GM19397 (cell line): ENCODE results near the gene OR5K1.

Experiments used
- ATAC-seq: cut with Tn5 transposase; IDR thresholded peaks from one replicate; pipeline ENCODE4 v1.9.1; 2021; ENCODE audit warnings: mild to moderate bottlenecking, moderate library complexity; ENCODE audit not compliant: unreplicated experiment

Gene OR5K1

DNA sequence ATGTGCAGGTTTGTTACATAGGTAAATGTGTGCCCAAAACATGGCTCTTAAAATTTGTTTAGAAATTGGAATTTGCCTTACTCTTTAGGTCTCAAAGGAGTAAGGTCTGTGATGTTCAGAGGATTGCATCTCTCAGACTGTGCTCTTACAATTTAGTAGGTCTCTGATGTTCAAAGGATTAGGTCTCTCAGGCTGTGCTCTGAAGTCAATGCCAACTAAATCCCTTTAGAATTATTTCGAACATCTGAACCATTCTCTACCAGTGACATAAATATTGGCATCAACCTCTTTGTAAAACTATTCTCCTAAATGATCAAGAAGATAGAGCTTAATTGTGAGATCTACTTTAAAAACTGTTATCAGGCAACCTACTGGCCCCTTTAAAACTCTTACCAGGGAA is at the start of gene OR5K1:
OR5K1 (plus strand) TSS at position 301 of the 400 bp plus-strand sequence. CDS start 6,376 bp downstream, outside the sequence.
- no peak for ATAC-seq

DNA sequence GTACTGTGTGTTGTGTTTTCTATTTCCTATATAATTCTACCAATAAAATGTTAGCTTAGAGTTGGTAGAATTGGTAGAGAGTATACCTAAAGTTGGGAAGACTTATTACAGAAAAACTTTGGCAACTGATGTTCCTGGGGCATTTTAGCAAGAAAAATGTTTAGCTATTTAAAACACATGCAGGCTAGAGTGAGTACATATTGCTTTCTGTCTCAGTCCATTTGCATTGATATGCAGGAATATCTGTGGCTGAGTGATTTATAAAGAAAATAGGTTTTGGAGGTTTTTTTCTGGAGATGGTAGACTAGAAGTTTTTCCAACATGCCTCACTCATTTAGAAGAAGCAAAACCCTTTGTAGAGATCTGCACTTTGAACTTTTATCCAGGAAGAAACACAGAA is 30.4 kb upstream of the OR5K1 start:
- no peak for ATAC-seq

DNA sequence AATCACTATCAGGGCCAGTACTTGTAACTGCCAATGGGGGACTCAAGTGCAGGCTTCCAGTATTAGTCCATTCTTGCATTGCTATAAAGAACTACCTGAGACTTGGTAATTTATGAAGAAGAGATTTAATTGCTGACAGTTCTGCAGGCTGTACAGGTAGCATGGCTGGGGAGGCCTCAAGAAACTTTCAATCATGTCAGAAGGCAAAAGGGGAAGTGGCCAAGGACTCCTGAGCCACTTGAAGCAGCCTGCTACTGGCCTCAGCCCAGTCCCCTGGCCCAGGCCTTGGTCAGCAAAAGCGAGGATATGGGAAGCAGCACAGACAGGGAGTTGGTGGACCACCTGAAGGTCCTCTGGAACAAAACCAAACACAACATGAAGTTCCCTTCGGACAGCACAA is 29.2 kb upstream of the OR5K1 start:
- ATAC-seq, result no peak

DNA sequence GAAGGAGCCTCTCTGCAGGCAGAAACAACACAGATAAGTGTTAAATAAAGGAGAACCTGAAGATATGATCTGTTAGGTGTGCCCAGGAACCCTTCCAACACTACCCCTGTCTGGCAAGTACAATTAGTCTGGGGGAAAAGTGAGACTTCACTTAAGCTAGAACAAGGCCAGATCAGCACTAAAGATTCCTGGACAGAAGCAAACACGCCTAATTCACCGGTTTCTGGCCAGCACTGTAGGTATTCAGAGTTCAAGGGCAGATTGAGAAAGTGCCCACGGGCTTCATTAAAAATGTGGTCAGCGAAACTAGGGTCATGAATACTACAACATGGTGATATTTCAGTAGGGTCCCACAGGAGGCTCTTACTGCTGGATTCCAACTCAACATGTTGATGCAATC is 28.6 kb upstream of the OR5K1 start:
- no peak for ATAC-seq

DNA sequence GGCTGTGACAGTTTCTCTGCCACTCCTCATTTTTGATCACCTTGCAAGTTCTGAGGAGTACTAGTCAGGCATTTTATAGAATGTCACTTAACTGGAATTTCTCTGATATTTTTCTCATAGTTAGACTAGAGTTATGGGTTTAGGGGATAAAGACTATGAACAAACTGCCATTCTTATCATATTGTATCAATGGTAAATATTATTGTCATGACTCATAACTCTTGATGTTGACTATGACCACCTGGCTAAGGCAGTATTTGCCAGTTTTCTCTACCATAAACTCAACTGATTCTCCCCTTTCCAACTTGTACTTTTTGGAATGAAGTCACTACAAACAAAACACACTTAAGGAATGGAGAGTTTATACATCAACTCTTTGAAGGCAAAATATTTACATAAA is 22.7 kb upstream of the OR5K1 start:
- no peak for ATAC-seq

DNA sequence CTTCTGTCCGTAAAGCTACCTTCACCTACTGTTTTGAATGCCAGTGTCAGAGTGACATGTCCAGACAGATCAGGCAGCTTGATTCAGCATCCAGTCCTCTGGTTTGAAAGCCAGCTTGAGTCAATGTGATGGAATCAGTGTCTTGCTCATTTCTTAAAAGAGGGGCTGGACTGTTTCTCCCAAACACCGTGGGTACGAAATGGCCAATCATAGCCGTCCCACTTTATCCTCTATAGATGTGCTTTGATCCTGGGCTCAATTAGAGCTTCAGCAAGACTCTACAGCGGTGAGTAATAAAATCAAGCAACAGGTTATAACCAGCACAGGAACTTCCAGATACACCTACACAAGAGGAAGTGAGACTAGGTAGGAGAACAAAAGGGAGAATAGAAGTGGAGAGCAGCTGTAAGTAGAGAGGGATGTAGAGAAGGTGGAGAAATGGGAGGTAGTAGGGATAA is 17.0 kb upstream of the OR5K1 start:
- no peak for ATAC-seq

DNA sequence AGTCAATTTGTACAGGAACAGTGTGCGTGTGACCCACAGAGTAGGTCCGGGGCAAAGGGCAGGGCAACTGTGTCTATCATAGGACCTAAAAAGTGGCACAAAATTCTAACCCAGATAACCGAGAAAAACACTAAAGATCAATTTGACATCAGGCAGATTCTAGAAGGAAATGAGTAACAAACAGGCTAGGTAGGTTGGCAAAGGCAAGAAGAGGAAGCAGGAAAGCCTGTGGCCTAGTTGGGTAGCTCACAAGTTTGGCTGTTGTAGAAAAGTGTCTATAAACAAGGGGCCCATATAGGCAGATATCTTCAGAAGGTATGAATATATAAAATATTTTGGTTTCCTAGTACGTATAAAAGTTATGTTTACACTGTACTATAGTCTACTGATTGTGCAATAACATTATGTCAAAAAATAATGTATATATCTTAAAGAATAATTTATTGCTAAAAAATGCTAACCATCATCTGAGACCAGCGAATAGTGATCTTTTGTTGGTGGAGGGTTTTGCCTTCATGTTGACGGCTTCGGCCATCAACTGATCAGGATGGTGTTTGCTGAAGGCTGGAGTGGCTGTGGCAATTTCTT is 13.3 kb upstream of the OR5K1 start:
- no peak for ATAC-seq

DNA sequence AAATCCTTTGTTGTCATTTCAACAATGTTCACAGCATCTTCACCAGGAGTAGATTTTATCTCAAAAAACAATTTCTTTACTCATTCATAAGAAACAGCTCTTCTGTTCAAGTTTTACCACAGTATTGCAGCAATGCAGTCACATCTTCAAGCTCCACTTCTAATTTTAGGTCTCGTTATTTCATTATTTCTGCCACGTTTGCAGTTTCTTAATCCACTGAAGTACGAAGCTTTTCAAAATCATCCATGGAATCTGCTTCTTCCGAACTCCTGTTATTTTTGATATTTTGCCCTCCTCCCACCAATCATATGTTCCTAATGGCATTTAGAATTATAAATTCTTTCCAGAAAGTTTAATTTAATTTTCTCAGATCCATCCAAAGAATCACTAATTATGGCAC is 12.6 kb upstream of the OR5K1 start:
- ATAC-seq, result no peak

DNA sequence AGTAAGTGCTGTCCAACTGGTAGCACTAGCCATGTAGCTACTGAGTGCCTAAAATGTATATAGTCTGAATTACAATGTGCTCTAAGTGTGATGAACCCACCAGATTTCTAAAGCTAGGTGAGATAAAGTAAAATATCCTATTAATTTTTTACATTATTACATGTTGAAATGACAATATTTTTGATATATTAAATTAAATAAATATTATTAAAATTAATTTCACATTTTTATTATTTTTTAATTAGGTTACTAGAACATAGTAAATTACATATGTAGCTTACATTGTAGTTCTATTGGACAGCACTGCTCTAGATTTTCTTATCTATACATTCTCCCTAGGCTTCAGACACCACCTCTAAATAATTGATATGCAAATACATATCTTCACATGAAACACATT is 9.2 kb upstream of the OR5K1 start:
- ATAC-seq, result no peak

DNA sequence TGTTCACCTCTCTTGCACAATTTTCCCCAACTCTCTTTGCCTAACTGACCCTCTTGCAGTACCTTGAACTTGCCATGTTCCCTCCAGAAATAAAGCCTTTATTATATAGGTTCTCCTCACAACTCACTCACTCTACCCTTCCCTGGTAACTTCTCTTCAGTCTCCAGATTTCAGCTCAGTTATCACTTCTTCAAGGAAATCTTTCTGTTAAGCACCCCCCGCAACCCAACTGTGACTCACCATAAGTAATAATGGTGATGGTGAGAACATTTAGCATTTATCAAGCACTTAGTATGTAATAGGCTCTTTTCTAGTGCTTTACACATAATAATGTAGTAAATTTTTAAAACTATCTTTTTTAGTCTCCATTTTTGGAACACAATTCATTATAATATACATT is 8.1 kb upstream of the OR5K1 start:
- no peak for ATAC-seq

DNA sequence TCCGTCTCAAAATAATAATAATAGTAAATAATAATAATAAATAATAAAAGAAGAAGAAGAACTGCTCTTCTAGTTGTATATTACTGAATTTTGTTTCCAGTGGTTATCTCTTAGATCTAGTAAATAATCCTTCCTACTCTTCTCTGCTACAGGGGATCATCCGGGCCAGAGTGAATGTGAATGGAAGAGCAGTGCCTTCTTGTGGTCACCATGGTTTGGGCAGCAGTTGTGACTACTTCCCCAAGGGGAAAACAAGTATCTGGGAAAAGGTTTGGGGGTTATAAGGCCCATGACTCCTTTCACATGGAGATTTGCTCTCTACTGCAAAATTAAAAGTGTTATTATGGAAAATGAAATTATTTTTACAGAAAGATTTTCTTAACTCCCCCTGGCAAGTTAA is 5.5 kb upstream of the OR5K1 start:
- no peak for ATAC-seq

DNA sequence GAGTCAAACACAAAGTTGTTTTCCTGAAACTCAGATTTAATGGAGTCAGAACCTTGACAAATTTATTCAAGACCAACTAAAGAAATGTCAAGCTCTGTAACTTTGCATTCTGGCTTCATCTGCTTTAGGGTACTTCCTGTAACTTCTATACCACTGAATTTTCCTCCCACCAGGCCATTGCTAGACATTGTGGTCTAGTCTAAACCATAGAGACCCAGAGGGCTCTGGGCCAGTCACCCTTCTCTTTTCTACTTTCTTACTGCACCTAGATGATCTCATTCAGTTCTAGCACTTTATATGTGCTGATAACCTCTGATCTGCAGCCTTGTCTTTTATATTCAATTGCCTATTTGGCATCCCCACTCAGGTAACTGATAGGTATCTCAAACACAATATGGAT is 2.8 kb upstream of the OR5K1 start:
- ATAC-seq, result no peak

DNA sequence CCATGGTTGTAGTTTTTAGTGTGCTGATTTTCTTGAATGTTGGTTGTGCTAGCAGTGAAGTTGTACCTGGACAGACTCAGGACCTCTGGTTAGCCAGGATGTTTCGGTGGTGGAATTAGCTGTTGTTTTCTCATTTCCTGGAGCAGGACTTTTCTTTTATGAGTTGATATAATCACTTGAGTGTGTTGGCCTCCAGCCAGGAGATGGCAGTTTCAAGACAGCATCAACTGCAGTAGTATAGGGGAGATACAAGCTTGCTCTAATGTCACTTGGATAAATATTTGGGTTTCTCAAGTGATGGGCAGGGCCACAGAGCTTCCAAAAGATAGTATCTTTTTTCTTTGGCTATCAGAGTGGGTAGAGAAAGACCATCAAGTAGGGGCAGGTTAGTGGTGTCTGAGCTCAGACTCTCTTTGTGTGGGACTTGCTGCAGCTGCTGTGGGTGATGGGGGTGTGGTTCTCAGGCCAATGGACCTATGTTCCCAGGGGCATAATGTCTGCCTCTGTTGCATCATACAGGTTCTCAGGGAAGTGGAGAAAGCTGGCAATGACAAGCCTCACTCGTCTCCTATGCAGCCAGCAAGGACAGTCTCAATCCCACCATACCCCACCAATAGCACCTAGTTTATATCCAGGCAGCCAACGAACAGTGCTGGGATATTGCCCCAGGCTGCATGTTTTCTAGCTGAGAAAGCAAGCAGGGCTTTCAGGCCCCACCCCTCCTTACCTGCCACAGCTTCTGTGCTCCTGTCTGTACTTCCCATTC is 19.9 kb downstream of the OR5K1 start:
- no peak for ATAC-seq

DNA sequence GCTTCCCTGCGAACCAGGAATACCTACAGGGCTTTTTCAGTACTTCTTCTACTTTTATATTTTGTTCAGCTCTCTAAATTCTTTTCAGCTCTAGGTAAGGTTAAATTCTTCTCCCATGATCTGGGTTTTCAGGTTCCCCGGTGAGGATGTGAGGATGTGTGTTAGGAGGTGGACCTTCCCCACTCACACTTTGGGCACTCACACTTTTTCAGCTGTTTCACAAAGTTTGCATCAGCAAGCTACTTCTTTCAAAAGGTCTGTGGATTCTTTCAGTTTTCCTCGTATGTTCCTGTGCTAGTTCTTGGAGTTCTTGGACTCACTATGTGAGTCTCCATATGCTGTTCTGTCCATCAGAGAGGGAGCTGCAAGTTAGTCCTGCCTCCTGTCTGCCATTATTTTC is 20.6 kb downstream of the OR5K1 start:
- no peak for ATAC-seq

DNA sequence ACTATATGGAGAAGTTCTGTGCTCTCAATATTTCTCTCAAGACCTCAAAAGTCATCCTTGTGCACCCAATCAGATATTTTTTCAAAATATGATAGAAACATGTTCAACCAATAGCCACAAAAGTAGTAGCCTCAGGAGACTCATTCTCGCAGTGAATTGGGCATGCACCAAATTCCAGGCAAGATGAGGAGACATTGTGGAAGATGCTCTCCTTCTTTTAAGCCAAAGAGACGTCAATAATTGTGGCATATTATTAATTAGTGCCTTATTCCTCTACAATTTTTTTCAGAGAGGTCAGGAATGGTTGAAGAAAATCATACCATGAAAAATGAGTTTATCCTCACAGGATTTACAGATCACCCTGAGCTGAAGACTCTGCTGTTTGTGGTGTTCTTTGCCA is 34.4 kb downstream of the OR5K1 start, which contains the start of gene OR5K2:
OR5K2 (plus strand) TSS at position 301 of the 400 bp plus-strand sequence; CDS start at position 301, 0 bp downstream.
- ATAC-seq, result no peak

DNA sequence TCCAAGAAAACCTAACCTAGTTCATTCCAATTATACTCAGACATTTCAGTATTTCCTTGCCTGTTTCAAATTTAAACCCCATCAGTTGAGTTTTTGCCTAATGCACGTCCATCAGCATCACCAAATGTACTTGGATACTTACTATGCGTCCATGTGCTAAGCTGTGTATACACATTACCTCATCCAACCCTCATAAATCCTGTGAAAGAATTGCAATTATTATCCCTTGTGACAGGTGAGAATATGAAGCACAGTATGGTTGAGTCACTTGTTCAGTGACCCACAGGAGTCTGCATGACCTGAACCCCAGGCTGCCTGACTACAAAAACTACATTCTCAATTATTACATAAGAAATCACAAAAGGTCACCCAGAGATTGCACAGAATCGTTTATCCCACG is 37.0 kb downstream of the OR5K1 start:
- no peak for ATAC-seq

DNA sequence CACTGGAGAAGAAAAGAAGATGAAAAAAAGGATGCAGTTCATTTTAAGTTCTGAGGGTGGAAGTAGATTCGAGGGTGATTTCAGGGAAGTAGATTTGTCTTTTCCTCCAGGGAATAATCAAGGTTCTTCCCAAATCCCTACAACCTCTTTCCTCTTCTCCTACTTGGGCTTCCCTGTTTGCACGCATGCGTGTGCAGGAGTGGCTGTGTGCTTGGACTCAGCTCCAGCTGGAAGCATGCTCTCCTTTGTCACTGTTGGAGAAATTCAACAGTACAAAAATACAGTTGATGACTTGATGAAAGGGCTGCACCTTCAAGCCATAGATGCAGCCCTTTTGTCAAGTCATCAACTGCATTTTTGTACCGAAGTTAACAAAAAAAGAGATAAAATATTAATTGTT is 38.3 kb downstream of the OR5K1 start:
- ATAC-seq, result no peak

DNA sequence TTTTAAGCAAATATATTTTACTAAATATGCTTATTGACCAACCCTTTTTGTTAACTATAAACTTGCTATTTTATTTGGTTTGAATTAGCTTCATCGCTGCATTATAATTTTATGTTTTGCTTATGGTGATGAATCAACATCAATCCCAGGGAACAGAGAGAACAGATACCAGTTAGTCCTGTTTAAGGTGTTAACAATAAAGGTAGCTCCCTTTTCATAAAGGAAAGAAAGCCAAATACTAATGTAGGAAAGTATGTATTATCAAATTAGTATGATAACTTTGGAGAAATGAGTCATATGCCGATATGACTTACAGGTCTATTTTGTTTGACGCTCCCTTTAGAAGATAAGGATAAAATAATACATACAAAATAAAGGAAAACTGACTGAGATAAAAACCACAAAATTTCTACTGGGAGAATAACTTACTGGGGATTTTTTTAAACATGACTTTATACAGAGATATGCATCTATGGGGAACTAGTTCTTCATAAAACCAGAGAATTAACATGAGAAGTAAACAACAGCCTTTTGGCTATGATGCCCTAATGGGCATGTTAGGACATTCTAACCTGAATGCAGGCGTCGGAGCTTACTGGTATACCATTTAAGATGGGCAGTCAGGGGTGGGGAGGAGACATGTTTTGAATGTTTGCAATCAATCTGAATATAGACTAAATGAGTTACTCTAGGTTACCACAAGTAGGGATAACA is 39.0 kb downstream of the OR5K1 start:
- no peak for ATAC-seq

DNA sequence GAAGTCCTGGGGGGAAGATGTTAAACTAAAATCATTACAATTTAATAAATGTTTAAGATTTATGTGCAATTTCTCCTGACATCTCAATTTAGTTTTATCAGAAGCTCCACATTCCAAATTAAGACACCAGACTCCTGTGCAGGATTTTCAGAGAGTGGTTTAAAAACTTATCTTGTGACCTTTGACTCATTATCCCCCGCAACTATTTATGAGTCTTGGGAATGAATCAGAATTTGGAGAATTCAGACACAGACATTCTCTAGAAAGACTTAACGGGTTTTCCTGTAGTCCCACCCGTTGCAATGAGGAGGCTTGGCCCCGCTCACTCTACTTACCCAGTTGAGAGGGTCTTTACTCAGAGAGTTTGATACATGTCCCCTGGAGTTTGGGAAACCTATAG is 41.5 kb downstream of the OR5K1 start:
- no peak for ATAC-seq

DNA sequence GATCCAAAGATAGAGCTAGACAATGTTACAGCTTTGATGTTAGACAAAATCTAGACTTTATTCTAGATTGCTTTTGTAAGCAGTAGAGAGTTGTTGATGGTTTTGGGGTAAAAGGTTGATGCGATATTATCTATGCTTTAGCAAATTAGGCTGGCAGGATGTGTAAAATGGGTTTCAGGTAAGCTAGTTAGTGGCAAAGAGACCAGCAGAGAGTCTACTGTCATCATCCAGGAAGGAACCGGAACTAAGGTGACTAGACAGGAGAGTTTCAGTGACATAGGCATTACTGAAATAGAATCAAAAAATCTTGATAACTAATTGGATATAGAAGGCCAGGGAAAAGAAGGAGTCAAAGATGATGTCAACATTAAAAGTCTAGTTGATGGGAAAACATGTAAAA is 45.6 kb downstream of the OR5K1 start:
- no peak for ATAC-seq

DNA sequence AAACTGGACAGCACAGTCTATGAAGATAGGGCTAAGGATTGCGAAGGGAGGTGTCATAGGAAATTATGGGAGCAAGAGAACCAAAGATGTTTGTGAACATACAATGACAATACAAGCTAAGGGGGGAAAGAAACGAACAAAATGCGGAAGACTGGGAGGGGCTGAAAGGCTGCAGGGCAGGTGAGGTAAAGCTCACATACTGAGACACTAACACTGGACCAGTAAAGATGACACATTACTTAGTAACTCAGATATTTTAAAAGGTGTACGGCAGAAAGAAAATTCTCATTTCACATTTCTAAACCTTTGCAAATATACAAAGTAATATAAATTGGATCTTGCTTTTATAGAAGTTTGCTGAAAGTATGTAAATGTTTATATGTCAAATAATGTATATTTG is 49.6 kb downstream of the OR5K1 start:
- ATAC-seq, result no peak

DNA sequence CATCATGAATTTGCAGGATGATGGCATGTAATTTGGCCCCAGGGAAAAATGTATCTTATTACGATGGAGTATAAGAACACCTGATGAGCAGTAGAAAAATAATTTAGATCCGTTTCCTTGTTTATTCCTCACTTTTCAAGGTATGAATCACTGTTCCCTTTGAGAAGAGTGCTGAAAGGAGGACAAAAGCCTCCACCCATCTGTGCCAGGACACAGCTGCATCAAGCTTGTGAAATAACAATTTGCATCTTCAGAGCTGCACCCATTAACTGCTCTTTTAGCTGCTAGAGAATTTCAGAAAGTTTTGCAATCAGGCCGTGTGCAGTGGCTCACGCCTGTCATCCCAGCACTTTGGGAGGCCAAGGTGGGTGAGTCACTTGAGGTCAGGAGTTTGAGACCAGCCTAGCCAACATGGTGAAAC is 50.1 kb downstream of the OR5K1 start:
- ATAC-seq, result no peak
